Neural cell (in vitro differentiated cells): ENCODE data around the gene TBC1D10B. TPM values are rescaled to one million over a fixed set of nuclear protein-coding genes. Genes with fewer than 3 reads are reported as not detected.

Experiments used
- H2AFZ ChIP-seq: fragments of 200-600, 300-800 bp; sonication (generic), shearing (Covaris generic); 2 replicates; pipeline ENCODE4 v1.6.0; 2014; ENCODE audit warnings: low read depth, mild to moderate bottlenecking, antibody characterized with exemption, low read length, moderate library complexity
- H3F3A ChIP-seq: fragments of 200-600 bp; shearing (Covaris generic); 2 replicates; pipeline ENCODE4 v1.6.1; 2016; ENCODE audit warnings: mild to moderate bottlenecking, moderate library complexity, mixed read lengths, antibody characterized with exemption, low read length; ENCODE audit not compliant: insufficient read depth, poor library complexity, severe bottlenecking
- H3K27ac ChIP-seq: fragments of 200-600, 300-800 bp; sonication (generic), shearing (Covaris generic); 2 replicates; pipeline ENCODE4 v1.5.1; 2014; ENCODE audit warnings: mild to moderate bottlenecking, low read length, moderate library complexity
- H3K27me3 ChIP-seq: fragments of 300-800, 200-600 bp; sonication (generic), shearing (Covaris generic); 2 replicates; pipeline ENCODE4 v1.6.0; 2014; ENCODE audit warnings: mild to moderate bottlenecking, low read depth, low read length, moderate library complexity; ENCODE audit not compliant: insufficient read depth
- H3K36me3 ChIP-seq: fragments of 300-800, 200-600 bp; sonication (generic), shearing (Covaris generic); 2 replicates; pipeline ENCODE4 v1.5.1; 2014; ENCODE audit warnings: mild to moderate bottlenecking, antibody characterized with exemption, low read length, moderate library complexity; ENCODE audit not compliant: insufficient read depth
- H3K4me2 ChIP-seq: fragments of 300-800, 200-600 bp; sonication (generic), shearing (Covaris generic); 2 replicates; pipeline ENCODE4 v1.6.0; 2014; ENCODE audit warnings: mild to moderate bottlenecking, low read length
- H3K4me3 ChIP-seq: fragments of 300-800, 200-600 bp; sonication (generic), shearing (Covaris generic); 2 replicates; pipeline ENCODE4 v1.5.1; 2014; ENCODE audit warnings: mild to moderate bottlenecking, low read length, moderate library complexity
- H3K79me2 ChIP-seq: fragments of 200-600 bp; shearing (Covaris generic); replicated peaks from 2 replicates; pipeline ENCODE4 v1.6.0; 2014; ENCODE audit warnings: mild to moderate bottlenecking, low read length, moderate library complexity; ENCODE audit not compliant: insufficient read depth
- H3K9ac ChIP-seq: fragments of 300-800, 200-600 bp; sonication (generic), shearing (Covaris generic); 2 replicates; pipeline ENCODE4 v1.6.1; 2016; ENCODE audit warnings: mild to moderate bottlenecking, low read length, mixed read lengths
- H3K9me2 ChIP-seq: fragments of 200-600 bp; shearing (Covaris generic); 2 replicates; pipeline ENCODE4 v1.6.1; 2016; ENCODE audit warnings: mild to moderate bottlenecking, low read length, mixed read lengths; ENCODE audit not compliant: insufficient read depth
- H3K9me3 ChIP-seq: fragments of 200-600, 300-800 bp; sonication (generic), shearing (Covaris generic); 2 replicates; pipeline ENCODE4 v1.6.1; 2016; ENCODE audit warnings: mild to moderate bottlenecking, mixed run types, low read length, moderate library complexity, mixed read lengths
- H4K20me1 ChIP-seq: fragments of 200-600 bp; shearing (Covaris generic); 2 replicates; pipeline ENCODE4 v1.6.1; 2016; ENCODE audit warnings: mild to moderate bottlenecking, mixed run types; ENCODE audit not compliant: insufficient read depth
- EP300 ChIP-seq: fragments of 450-650 bp; conservative IDR thresholded peaks from 2 replicates; pipeline ENCODE4 v1.6.1; 2014; ENCODE audit warnings: antibody characterized with exemption, mild to moderate bottlenecking, moderate library complexity; ENCODE audit not compliant: poor library complexity, severe bottlenecking
- EZH2 ChIP-seq: fragments of 200-600, 300-800 bp; shearing (Covaris generic), sonication (generic); IDR thresholded peaks from 2 replicates; pipeline ENCODE4 v1.6.1; 2014; ENCODE audit warnings: antibody characterized with exemption, low read length, borderline replicate concordance, mild to moderate bottlenecking; ENCODE audit not compliant: insufficient read depth, poor library complexity, severe bottlenecking
- MXI1 ChIP-seq: fragments of 450-650 bp; conservative IDR thresholded peaks from 2 replicates; pipeline ENCODE4 v1.6.1; 2014; ENCODE audit warnings: antibody characterized with exemption, mild to moderate bottlenecking; ENCODE audit not compliant: poor library complexity, severe bottlenecking
- POLR2AphosphoS5 ChIP-seq: IDR thresholded peaks from 2 replicates; pipeline ENCODE4 v1.6.1; 2012
- RAD21 ChIP-seq: fragments of 450-650 bp; conservative IDR thresholded peaks from 2 replicates; pipeline ENCODE4 v1.6.1; 2014; ENCODE audit warnings: antibody characterized with exemption, mild to moderate bottlenecking, moderate library complexity
- SMC3 ChIP-seq: fragments of 450-650 bp; conservative IDR thresholded peaks from 2 replicates; pipeline ENCODE4 v1.6.1; 2014; ENCODE audit warnings: antibody characterized with exemption, mild to moderate bottlenecking, moderate library complexity; ENCODE audit not compliant: poor library complexity
- TAF1 ChIP-seq: IDR thresholded peaks from 2 replicates; pipeline ENCODE4 v1.6.1; 2012; ENCODE audit warnings: low read depth
- polyA plus RNA-seq: library from polyadenylated mRNA; depleted of rRNA; stranded (reverse); fragments of >200 nt; gene quantifications from 2 replicates; pipeline ENCODE4 v1.2.3, GENCODE V29; 2014
- TF ChIP-seq, protein P1 (sequence below): fragments of 450-650 bp; IDR thresholded peaks from 2 replicates; pipeline ENCODE4 v1.5.1; 2014; ENCODE audit warnings: antibody characterized with exemption, mild to moderate bottlenecking, moderate library complexity; ENCODE audit not compliant: poor library complexity, severe bottlenecking
- TF ChIP-seq, protein P2 (sequence below): IDR thresholded peaks from 2 replicates; pipeline ENCODE4 v1.6.1; 2012; ENCODE audit warnings: borderline replicate concordance

The TBC1D10B gene
- polyA plus RNA-seq, 1 donor from 2014 or later: 24.1 TPM

DNA sequence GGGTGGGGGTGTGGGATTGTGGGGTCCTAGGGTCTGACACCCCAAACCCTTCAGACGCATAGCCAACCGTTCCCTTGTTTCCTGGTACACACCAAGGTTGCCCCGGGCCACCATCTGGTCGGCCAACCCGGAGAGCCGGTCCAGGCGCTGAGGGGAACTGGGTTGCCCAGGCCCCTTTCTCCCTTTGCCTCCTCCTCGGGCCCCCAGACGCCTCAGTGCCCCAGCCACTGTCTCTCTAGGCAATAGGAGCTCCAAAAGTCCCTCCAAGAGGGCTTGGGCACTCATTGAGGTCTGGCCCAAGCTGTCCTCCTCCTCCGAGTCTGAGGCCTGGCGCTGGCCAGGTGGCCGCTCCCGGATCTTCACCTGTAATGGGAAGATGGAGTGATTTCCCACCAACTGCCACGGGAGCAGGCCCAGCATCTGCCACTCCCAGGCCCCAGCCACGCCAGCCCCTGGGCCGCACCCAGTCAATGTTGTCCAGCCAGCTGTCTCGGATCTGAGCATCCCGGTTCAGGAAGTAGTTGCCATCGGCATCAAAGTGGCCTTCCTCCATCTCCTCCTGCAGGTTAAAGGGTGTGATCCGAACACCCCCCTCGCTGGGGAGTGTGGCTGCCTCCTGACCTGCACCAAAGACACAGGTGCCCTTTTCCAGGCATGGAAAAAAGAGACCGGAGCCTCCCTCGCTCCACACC lies 16.7 kb downstream of the TBC1D10B start:
- peak overlapping the region; percentile 94 for H3K9ac ChIP-seq
- no peaks in the 10 kb centered on the region for H3K27me3 ChIP-seq
- no peak overlapping the region for H2AFZ ChIP-seq
- H3F3A ChIP-seq: no peaks in the 10 kb centered on the region
- peak overlapping the region; percentile 84 for H3K4me3 ChIP-seq
- no peaks in the 10 kb centered on the region for H4K20me1 ChIP-seq
- no peaks in the 10 kb centered on the region for H3K9me2 ChIP-seq
- no peaks in the 10 kb centered on the region for H3K9me3 ChIP-seq
- H3K79me2 ChIP-seq: peaks cover 17% of the 10 kb centered on the region
- TF ChIP-seq SMC3 (no peak), EP300 (no peak), POLR2AphosphoS5 (no peak), MXI1 (no peak), TAF1 (no peak)
- TF ChIP-seq, protein P1, sequence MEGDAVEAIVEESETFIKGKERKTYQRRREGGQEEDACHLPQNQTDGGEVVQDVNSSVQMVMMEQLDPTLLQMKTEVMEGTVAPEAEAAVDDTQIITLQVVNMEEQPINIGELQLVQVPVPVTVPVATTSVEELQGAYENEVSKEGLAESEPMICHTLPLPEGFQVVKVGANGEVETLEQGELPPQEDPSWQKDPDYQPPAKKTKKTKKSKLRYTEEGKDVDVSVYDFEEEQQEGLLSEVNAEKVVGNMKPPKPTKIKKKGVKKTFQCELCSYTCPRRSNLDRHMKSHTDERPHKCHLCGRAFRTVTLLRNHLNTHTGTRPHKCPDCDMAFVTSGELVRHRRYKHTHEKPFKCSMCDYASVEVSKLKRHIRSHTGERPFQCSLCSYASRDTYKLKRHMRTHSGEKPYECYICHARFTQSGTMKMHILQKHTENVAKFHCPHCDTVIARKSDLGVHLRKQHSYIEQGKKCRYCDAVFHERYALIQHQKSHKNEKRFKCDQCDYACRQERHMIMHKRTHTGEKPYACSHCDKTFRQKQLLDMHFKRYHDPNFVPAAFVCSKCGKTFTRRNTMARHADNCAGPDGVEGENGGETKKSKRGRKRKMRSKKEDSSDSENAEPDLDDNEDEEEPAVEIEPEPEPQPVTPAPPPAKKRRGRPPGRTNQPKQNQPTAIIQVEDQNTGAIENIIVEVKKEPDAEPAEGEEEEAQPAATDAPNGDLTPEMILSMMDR: no peak
- TF ChIP-seq, protein P2, sequence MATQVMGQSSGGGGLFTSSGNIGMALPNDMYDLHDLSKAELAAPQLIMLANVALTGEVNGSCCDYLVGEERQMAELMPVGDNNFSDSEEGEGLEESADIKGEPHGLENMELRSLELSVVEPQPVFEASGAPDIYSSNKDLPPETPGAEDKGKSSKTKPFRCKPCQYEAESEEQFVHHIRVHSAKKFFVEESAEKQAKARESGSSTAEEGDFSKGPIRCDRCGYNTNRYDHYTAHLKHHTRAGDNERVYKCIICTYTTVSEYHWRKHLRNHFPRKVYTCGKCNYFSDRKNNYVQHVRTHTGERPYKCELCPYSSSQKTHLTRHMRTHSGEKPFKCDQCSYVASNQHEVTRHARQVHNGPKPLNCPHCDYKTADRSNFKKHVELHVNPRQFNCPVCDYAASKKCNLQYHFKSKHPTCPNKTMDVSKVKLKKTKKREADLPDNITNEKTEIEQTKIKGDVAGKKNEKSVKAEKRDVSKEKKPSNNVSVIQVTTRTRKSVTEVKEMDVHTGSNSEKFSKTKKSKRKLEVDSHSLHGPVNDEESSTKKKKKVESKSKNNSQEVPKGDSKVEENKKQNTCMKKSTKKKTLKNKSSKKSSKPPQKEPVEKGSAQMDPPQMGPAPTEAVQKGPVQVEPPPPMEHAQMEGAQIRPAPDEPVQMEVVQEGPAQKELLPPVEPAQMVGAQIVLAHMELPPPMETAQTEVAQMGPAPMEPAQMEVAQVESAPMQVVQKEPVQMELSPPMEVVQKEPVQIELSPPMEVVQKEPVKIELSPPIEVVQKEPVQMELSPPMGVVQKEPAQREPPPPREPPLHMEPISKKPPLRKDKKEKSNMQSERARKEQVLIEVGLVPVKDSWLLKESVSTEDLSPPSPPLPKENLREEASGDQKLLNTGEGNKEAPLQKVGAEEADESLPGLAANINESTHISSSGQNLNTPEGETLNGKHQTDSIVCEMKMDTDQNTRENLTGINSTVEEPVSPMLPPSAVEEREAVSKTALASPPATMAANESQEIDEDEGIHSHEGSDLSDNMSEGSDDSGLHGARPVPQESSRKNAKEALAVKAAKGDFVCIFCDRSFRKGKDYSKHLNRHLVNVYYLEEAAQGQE: no peak
- H3K4me2 ChIP-seq: peak overlapping the region; percentile 88
- no peaks in the 10 kb centered on the region for H3K36me3 ChIP-seq
- no peak overlapping the region for H3K27ac ChIP-seq

DNA sequence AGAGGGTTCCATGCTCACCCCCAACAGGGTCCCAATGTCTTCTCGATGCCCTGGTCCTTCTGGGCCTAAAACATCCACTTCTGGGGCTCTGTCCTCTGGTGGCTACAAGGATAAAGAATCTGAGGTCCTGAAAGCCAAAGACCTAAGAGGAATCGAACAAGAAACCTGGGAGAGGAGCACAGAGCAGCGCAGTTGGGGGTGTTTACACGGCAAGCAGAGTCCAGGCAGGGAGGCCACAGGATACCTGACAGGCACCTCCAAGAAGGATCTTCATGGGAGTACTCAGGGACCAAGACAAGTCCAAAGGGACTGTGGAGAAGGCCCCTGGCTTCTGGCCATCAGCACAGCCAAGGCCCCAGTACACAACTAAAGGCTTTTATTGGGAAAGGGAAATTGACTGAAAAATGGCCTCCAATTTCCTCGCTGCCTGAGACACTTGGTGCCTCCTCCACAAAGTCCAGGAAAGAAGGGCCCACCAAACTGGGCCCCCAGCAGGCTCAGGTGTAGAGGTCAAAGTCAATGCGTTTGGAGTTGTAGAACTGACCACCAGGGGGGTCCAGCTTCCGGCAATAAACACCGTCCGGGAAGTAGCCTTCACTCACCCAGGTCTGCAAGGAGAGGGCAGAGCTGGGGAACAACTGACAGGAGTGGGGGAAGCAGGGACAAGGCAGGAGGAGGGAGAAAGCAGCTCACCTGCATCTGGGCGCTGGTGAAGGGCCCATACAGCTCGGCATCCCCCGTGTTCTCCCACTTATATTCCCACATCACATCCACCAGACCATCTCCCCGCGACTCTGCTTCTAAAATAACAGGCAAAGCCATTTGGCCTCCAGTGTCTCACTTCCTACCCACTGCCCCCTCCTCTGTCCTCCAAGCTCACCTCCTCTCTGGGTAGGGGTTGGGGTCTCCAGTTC lies 17.5 kb downstream of the TBC1D10B start:
- H3K9ac ChIP-seq: no peak overlapping the region
- no peak overlapping the region for H3K4me2 ChIP-seq
- H3K27me3 ChIP-seq: no peaks in the 10 kb centered on the region
- no peak overlapping the region for H2AFZ ChIP-seq
- H3F3A ChIP-seq: no peaks in the 10 kb centered on the region
- no peaks in the 10 kb centered on the region for H3K36me3 ChIP-seq
- H3K27ac ChIP-seq: no peak overlapping the region
- peaks cover 17% of the 10 kb centered on the region for H3K79me2 ChIP-seq
- H3K9me3 ChIP-seq: no peaks in the 10 kb centered on the region
- no peaks in the 10 kb centered on the region for H3K9me2 ChIP-seq
- TF ChIP-seq EZH2: no peak
- no peak for TF ChIP-seq SMC3
- no peak for TF ChIP-seq MXI1
- no peak for TF ChIP-seq POLR2AphosphoS5
- no peak for TF ChIP-seq TAF1
- no peak for TF ChIP-seq EP300
- TF ChIP-seq, protein P1: no peak
- no peak for TF ChIP-seq RAD21
- TF ChIP-seq, protein P2: no peak
- no peaks in the 10 kb centered on the region for H4K20me1 ChIP-seq
- H3K4me3 ChIP-seq: no peak overlapping the region
